Mesenteric fat pad (tissue), 1 donor: ENCODE measurements around the gene PNISR. TPM values are rescaled to one million over a fixed set of nuclear protein-coding genes. Genes with fewer than 3 reads are reported as not detected.

Experiments used
- DNase-seq: peaks from one replicate; pipeline ENCODE4 v3.0.0-alpha.2; 2020; ENCODE audit warnings: low spot score
- total RNA-seq: library from RNA; stranded (reverse); fragmentation: NEBNext Ultra II Directional; extraction: Animal tissue kit (Norgen Biotek cat#: 25700); gene quantifications from one replicate; pipeline ENCODE4 v1.2.1, GENCODE V29; 2021
- donor health status: DM: yes; HTN: yes; CAD: no.

PNISR gene
- total RNA-seq, 1 donor from 2014 or later = 66.4 TPM

- no peak for DNase-seq
Observed at GRCh38 chr6:99412065-99412464, 13.0 kb downstream of the PNISR start.

DNA sequence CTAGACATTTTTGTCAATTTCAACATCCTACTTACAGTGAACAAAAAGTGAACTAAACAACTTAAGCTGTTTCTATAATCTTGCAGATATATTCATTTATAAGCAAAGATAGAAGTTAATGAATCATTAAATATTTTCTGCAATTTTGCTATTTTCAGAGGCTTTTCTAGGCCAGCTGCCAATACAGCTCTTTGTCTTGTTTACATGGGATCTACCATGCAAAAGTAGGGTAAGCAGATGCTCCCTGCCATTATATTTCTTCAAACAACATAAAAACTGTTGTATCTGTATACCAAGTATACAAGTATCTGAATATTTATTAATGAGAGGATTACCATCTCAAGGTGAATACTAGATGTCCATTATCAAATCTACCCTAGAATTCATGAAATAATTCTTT, 15.4 kb downstream of the PNISR start:
- DNase-seq = no peak

GRCh38 chr6:99407076-99407475, 18.0 kb downstream of the PNISR start:
- DNase-seq = no peak

DNA sequence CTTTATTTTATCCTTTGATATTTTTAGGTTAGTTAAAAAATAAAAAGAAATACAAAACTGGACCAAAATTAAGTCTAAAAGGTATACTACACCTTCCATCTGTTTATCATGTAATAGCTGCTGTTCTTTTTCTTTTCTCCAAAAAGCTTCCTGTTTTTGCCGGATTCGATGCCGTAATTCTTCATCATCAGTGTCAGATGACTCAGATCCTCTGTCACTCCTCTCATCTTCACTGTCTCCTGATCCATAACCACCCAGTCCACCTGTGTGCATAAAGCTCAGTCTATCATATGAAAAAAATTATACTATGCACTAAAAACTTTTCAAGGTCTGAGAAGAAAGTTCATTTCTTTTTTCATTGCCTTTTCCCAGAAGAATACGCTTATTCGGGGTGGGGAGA, 22.7 kb downstream of the PNISR start:
- no peak for DNase-seq

DNA sequence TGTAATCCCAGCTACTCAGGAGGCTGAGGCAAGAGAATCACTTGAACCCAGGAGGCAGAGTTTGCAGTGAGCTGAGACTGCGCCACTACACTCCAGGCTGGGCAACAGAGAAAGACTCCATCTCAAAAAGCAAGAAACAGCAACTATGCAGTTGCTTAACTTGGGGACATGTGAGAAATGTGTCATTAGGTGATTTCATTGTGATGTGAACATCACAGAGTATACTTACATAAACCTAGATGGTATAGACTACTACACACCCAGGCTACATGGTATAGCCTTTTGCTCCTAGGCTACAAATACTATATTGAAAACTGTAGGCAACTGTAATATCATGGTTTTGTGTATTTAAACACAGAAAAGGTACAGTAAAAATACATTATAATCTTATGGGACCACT, 27.8 kb downstream of the PNISR start:
- DNase-seq = no peak

DNA sequence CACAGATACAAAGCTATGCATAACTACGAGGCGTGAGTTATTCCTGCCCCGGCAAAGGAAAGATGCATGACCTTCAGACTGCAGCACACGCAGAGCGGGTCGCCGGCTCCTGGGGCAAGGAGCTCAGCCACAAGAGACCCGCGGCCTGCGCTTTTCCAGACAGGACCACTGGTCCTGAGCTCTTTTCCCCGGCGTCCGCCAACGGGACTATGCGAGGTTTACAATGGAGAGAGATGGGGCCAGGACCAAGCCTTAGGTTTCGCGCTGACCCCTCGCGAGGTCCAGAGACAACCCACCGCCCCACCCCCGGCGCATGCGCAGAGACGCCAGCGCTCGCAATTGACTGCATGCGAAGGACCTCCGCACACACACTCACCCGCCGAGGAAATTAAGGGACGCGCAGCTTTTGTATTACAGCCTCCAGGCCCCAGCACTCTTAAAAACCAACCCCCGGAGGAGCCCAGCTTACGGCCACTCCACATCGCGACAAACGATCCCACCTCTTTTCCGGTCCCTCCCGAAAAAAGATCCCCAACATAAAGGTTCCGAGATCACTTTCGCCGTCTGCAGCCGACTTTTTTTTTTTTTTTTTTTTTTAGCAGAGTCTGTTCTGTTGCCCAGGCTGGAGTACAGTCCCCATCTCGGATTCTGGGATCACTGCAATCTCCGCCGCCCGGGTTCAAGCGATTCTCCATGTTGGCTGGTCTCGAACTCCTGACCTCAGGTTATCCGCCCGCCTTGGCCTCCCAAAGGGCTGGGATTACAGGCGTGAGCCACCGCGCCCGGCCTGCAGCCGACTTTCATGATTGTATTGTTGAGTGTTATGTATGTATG, 31.2 kb downstream of the PNISR start, which contains the start of gene COQ3:
Gene COQ3, minus strand, starts transcription at position 498 of the 834 bp plus-strand sequence. Its CDS starts 16 bp downstream, at position 482.
- DNase-seq = peak; percentile 91

- DNase-seq = no peak
Observed at GRCh38 chr6:99393366-99393697, 31.8 kb downstream of the PNISR start.

GRCh38 chr6:99390896-99391295, 34.2 kb downstream of the PNISR start:
- DNase-seq = no peak

DNA sequence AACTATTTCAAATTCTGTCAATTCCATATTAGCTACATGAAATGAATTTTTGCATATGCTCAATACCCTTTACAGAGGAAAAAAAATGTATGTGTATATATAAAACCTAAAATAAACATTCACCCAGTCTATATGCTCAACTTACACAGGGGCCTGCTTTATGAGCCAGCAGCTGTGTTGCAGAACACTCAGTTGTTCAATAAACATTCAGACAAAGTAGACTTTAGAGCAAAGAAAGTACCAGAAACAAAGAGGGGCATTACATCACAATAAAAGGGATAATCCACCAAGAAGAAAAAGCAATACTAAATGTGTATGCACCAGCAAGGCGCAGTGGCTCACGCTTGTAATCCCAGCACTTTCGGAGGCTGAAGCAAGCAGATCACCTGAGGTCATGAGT, 40.6 kb downstream of the PNISR start:
- DNase-seq = no peak

- DNase-seq = no peak
Observed at GRCh38 chr6:99378636-99379035, 46.5 kb downstream of the PNISR start.

- no peak for DNase-seq
Observed at GRCh38 chr6:99369533-99369932, 55.6 kb downstream of the PNISR start.

- DNase-seq = no peak
Observed at GRCh38 chr6:99366852-99367251, 58.3 kb downstream of the PNISR start.

GRCh38 chr6:99364026-99364425, 61.1 kb downstream of the PNISR start:
- DNase-seq = no peak

DNA sequence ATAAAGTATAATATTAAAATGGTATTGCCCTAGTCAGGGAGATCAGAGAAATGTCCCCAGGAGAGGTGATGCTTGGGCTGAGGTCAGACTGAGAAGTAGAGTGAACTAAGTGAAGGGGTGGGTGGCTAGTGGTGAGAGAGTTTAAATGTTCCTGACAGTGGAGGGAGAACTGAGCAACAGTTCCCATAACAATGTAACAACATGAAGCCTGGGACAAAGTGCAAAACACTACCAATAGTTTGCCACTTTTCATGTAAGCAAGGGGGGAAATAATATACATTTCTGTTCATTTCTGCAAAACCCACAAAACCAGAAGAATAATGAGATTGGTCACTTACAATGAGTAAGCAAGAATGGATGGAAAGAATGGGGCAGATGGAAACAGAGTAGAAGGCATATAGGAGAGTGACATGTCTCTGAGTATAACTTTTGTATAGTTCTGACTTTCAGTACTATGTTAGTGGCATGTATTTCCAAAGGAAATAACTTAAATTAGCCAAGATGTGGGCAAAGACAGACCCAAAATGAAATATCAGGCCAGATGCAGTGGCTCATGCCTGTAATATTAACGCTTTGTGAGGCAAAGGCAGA, 62.3 kb downstream of the PNISR start:
- no peak for DNase-seq

DNA sequence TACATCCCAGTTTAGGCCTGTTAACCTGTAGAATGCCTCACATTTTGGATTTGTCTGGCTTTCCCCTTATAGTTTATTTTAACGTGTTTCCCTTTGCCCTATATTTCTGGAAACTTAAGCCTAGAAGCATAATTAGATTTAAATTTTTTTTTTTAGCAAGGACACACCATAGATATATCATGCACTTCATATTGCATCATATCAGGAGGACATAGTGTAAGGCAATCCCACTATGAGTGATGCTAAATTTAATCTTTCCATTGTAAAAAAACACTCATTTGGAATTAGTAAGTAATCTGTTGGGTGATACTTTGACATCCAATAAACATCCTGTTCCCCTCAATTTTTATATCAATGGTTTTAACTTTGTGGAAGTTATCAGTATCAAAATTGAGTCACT, 65.3 kb downstream of the PNISR start:
- no peak for DNase-seq

- DNase-seq = no peak
Observed at GRCh38 chr6:99356641-99357040, 68.5 kb downstream of the PNISR start.

DNA sequence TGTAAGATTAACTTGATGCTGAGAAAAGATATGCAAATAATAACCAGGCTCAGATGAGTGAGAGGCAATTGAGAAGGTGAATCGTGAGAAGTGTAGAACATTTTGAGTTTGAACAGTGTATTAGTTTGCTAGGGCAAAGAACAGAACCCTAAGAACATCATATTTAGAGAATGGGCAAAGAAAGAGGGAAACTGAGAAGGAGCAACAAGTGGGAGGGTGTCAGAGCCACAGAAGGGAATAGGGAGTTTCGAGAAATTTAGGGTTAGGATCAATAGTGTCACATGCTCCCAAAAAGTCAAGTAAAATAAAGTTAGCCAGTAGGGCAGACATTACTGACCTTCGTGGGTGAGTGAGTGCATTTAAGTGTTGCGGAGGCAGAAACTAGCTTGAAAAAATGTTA, 70.1 kb downstream of the PNISR start:
- no peak for DNase-seq

GRCh38 chr6:99353126-99353525, 72.0 kb downstream of the PNISR start:
- no peak for DNase-seq

- no peak for DNase-seq
Observed at GRCh38 chr6:99350573-99350972, 74.5 kb downstream of the PNISR start.

DNA sequence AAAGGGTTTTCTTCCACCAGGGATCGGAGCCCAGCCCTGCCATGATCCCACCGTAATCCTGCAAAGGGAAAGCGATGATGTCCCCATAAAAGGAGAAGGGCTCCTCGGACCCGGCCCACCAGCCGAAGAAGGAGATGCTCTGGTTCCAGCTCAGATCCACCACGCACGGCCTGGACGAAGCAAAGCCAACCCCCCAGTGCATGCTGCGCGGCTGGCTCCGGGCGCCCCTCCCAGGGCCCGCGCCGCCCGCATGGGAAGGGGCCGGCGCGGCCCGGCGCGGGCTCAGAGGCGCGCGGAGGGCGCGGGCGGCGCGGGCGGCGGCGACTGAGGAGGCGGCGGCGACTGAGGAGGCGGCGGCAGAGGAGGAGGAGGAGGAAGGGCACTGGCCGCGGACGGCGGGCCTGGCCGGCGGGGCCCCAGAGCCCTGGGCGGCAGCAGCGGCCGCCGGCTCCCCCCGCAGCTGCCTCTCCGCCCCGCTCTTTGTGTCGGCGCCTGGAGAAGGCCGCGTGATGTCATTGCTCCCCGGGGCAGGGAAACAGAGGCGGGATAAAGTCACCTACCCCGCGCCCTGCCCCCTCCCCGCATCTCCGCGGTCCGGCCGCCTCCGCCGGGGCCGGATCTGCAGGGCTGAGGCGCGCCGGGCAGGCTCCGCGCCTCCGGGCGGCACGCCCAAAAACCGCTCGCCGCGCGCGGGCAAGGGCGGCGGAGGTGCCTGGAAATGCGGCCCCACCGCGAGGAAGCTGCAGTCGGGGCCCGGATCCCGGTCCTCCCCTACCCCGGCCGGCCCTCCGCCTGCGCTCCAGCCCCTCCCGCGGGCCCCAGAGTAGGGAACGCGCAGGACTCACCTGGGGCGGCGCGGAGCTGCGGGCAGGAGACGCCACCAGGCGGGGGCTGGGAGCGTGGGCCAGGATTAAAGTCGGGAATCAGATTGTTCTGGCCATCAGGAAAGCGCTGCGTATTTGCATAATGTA, 75.7 kb downstream of the PNISR start, which contains the start of gene FAXC:
Gene FAXC, minus strand, starts transcription at position 504 of the 971 bp plus-strand sequence. Its CDS starts 302 bp downstream, at position 202.
- no peak for DNase-seq

DNA sequence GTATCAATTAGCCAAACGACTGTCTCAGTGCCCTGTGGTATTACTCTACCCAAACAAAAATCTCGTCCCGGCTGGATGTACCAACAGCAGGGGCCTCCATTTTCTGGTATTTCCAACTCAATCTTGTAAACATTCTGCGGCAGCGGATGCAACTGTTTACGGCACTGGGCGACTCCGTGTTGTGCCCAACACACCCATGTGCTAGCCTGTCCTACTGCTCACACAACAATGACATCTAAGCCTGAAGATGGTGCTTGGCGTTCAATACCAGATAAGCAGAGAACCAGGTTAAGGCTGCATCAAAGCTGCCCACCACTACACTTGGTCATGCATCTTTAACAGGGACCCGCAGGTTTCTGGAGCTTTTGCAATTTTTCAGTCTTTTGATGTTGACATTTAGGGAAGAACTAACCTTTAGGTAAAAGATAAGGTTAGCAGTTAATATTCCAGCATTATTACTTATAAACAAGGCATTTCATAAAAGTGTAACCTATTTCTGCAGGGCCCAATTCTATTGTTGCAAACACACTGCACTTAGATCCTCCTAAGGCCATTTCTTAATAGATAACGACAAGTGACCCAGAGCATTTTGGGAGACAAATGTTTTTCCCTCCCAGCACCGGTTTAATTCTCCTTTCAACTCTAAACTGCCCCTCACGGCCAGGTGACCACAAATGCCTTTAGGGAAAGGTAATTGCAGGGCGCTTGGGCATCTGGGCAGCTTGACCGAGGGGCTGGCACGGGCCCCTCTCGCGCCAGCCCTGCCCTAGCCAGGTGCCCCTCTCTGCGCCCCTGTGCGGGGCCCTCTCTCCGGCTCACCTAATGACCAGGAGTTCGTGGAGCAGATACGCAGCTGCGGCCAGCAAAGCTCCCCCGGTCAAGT, 76.6 kb downstream of the PNISR start:
- DNase-seq = no peak
